T-helper 17 cell (primary cell): ENCODE measurements around the gene FMN2. TPM values are rescaled to one million over a fixed set of nuclear protein-coding genes. Genes with fewer than 3 reads are reported as not detected.

Experiments
- ATAC-seq: fragments of 150-1000 bp; cut with Tn5 transposase; 2 replicates; pipeline ENCODE4 v1.10.0; 2021; ENCODE audit warnings: mild to moderate bottlenecking, moderate library complexity
- DNase-seq, 3 donors: peaks; one replicate each; pipeline versions ENCODE4 v3.0.0 to v3.0.0-alpha.2; 2020 to 2021
- H3K9me3 ChIP-seq: one replicate; pipeline ENCODE4 v1.7.0; 2013; ENCODE audit warnings: low read length, mild to moderate bottlenecking; ENCODE audit not compliant: control insufficient read depth, poor library complexity, severe bottlenecking
- H3K27ac Mint-ChIP-seq: one replicate; pipeline ENCODE4 v1.8.0; 2022; ENCODE audit warnings: mild to moderate bottlenecking, moderate library complexity, mixed read lengths
- H3K27me3 Mint-ChIP-seq: one replicate; pipeline ENCODE4 v1.8.0; 2022; ENCODE audit warnings: mixed read lengths
- H3K36me3 Mint-ChIP-seq: one replicate; pipeline ENCODE4 v1.8.0; 2022; ENCODE audit warnings: low read depth, mixed read lengths
- H3K4me1 Mint-ChIP-seq: one replicate; pipeline ENCODE4 v1.8.0; 2022; ENCODE audit warnings: mild to moderate bottlenecking, mixed read lengths
- H3K4me3 Mint-ChIP-seq: one replicate; pipeline ENCODE4 v1.8.0; 2022; ENCODE audit warnings: mild to moderate bottlenecking, moderate library complexity, mixed read lengths
- total RNA-seq, 4 donors: library from RNA in 2 of 4; stranded (reverse) in 2 of 4; gene quantifications; one replicate each; pipeline ENCODE4 v1.2.3 and lab custom pipeline; 2022 to 2026

The FMN2 gene
- total RNA-seq, 2 donors from 2014 or later, result not detected

- no peaks in the 10 kb centered on the region for H3K9me3 ChIP-seq
- ATAC-seq (no peak), DNase-seq (no peak)
- H3K27ac Mint-ChIP-seq, result no peak overlapping the region
- H3K36me3 Mint-ChIP-seq, result peaks cover 2% of the 10 kb centered on the region
- H3K4me3 Mint-ChIP-seq, result no peak overlapping the region
- no peaks in the 10 kb centered on the region for H3K27me3 Mint-ChIP-seq
- H3K4me1 Mint-ChIP-seq, result peaks cover 5% of the 10 kb centered on the region
Measured at GRCh38 chr1:240508950-240509349, 417.3 kb downstream of the FMN2 start.

GRCh38 chr1:240511789-240512188 is 420.1 kb downstream of the FMN2 start:
- DNase-seq (no peak), ATAC-seq (no peak)
- Mint-ChIP-seq H3K4me3 (no peak overlapping the region), H3K27ac (no peak overlapping the region), H3K36me3 (peaks cover 2% of the 10 kb centered on the region), H3K27me3 (no peaks in the 10 kb centered on the region), H3K4me1 (peaks cover 6% of the 10 kb centered on the region)
- H3K9me3 ChIP-seq, result no peaks in the 10 kb centered on the region

DNA sequence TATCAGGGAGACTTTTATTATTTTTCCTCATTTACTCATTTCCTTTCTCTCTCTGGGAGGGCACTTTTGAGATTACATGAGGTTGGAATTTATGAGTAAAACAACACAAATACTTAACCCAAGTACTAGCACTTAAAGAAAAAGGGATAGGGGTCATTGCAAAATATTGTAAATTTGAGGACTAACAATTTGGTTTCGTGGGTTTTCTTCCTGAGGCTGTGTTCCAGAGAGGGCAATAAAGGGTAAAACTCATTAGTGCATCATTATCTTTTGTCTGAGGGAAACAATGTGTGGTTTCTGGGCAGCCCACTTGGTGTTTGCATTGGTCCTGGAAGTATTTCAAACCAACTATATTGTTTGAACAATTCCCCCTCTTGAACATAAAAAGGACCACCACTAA is 423.8 kb downstream of the FMN2 start:
- H3K36me3 Mint-ChIP-seq, result peaks cover 2% of the 10 kb centered on the region
- H3K27ac Mint-ChIP-seq, result no peak overlapping the region
- peaks cover 6% of the 10 kb centered on the region for H3K4me1 Mint-ChIP-seq
- no peaks in the 10 kb centered on the region for H3K27me3 Mint-ChIP-seq
- ATAC-seq, result no peak
- no peak for DNase-seq
- no peaks in the 10 kb centered on the region for H3K9me3 ChIP-seq
- no peak overlapping the region for H3K4me3 Mint-ChIP-seq

DNA sequence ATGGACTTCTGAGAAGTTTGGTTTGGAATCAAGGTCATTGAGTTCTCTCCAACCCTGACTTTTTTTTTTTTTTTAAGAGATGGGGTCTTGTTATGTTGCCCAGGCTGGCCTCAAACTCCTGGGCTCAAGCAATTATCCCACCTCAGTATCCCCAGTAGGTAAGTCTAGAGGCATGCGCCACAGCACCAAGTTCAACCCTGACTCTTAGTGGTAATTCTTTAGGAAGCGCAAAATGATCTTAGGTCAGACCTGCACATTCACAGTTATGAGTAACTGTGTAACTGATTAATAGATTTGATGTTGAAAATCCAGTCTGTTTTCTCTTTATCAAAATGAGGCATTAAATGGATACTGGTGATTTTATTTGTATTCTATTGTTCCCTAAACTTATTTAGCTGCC is 424.4 kb downstream of the FMN2 start:
- no peaks in the 10 kb centered on the region for H3K9me3 ChIP-seq
- ATAC-seq (no peak), DNase-seq (no peak)
- H3K4me3 Mint-ChIP-seq, result no peak overlapping the region
- peaks cover 2% of the 10 kb centered on the region for H3K36me3 Mint-ChIP-seq
- no peak overlapping the region for H3K27ac Mint-ChIP-seq
- peaks cover 6% of the 10 kb centered on the region for H3K4me1 Mint-ChIP-seq
- no peaks in the 10 kb centered on the region for H3K27me3 Mint-ChIP-seq

DNA sequence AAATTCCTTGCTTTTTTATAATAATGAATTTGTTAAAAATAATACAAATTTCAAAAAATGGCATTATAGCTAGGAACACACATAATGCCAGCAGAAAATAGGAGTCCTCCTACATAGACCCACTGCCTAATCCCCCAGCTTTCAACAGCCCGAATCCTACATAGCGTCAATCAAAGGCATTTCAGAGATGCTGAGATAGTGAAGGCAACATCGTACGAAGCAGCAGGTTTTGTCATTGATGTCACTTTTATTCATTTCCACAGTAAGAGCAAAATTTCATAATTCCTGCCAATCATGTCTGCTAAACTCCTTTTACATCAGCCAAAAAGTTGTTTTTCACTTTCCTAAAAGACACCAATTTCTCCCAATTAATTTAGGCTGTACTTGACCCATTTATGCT is 426.2 kb downstream of the FMN2 start:
- no peaks in the 10 kb centered on the region for H3K9me3 ChIP-seq
- Mint-ChIP-seq H3K4me3 (no peak overlapping the region), H3K27ac (no peak overlapping the region), H3K4me1 (peaks cover 8% of the 10 kb centered on the region), H3K27me3 (no peaks in the 10 kb centered on the region), H3K36me3 (peaks cover 2% of the 10 kb centered on the region)
- DNase-seq, result no peak
- no peak for ATAC-seq

DNA sequence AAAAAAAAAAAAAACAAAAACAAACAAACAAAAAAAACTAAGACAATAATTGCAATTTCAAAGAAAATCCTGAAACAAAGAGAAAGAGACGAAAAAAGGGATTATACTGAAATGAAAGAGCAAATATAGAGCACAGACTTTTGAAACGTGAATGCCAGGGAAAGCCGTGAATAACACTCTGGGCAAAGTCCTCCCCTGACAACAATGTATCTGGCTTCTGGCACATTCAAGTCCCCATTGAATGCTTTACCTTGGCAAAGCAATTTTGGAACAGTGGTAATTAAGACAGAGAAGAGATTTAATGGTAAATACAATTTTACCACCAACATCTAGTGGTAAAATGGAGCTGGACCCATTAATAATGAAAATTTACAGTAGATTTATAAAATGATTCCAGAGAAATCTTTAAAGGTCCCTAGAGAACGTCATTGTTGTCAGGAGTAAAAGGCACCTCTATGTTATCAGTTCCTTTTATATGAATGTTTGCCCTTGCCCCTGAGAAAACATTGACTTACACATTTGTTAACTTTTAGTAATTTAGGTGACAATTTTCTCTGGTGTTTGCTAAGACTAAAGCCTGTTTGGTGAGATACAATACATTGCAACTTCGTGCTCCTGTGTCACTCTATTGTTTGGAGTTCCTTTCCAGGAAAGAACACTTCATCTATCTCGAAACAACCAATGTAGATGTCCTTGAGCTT is 430.6 kb downstream of the FMN2 start:
- H3K27ac Mint-ChIP-seq, result no peak overlapping the region
- H3K27me3 Mint-ChIP-seq, result no peaks in the 10 kb centered on the region
- DNase-seq (no peak), ATAC-seq (no peak)
- H3K4me3 Mint-ChIP-seq, result no peak overlapping the region
- peaks cover 5% of the 10 kb centered on the region for H3K4me1 Mint-ChIP-seq
- H3K9me3 ChIP-seq, result no peaks in the 10 kb centered on the region
- no peaks in the 10 kb centered on the region for H3K36me3 Mint-ChIP-seq

- Mint-ChIP-seq H3K4me3 (no peak overlapping the region), H3K27ac (peak overlapping the region; percentile 39), H3K27me3 (no peaks in the 10 kb centered on the region), H3K4me1 (peaks cover 5% of the 10 kb centered on the region), H3K36me3 (no peaks in the 10 kb centered on the region)
- DNase-seq (no peak), ATAC-seq (no peak)
- no peaks in the 10 kb centered on the region for H3K9me3 ChIP-seq
Measured at GRCh38 chr1:240524356-240525069, 432.8 kb downstream of the FMN2 start.
